Measurements from ENCODE around the gene ODR4. TPM values are rescaled to one million over a fixed set of nuclear protein-coding genes. Genes with fewer than 3 reads are reported as not detected.

The ODR4 gene
- total RNA-seq, 1 donor from 2014 or later = 24.2 TPM

Other genes with a start within 250 kb of the ODR4 start
- not detected in 2 replicates for gene PRG4, start 79.6 kb upstream of the ODR4 start, total RNA-seq
- 54.0 and 78.8 TPM in 2 replicates for gene TPR, start 585 bp upstream of the ODR4 start, total RNA-seq
- gene PDC, start 85.3 kb downstream of the ODR4 start, total RNA-seq = not detected in 2 replicates

Measured in lung microvascular endothelial cell (primary cell).